Upper lobe of right lung (tissue), 1 donor: ENCODE measurements around the gene TEX35. TPM values are rescaled to one million over a fixed set of nuclear protein-coding genes. Genes with fewer than 3 reads are reported as not detected.

ENCODE experiments used
- ATAC-seq: fragments of 200-7000 bp; cut with Tn5 transposase; one replicate; pipeline ENCODE4 v1.9.1; 2020; ENCODE audit warnings: mild to moderate bottlenecking, moderate library complexity
- DNase-seq: peaks from one replicate; pipeline ENCODE4 v3.0.0-alpha.2; 2020
- H3K27ac ChIP-seq: fragments of 200-600 bp; one replicate; pipeline ENCODE4 v1.8.0; 2022
- H3K27me3 ChIP-seq: fragments of 200-600 bp; one replicate; pipeline ENCODE4 v1.8.0; 2022; ENCODE audit warnings: mild to moderate bottlenecking
- H3K36me3 ChIP-seq: fragments of 200-600 bp; one replicate; pipeline ENCODE4 v1.8.0; 2022
- H3K4me1 ChIP-seq: fragments of 200-600 bp; one replicate; pipeline ENCODE4 v1.8.0; 2022
- H3K4me3 ChIP-seq: fragments of 200-600 bp; one replicate; pipeline ENCODE4 v1.8.0; 2022; ENCODE audit warnings: mild to moderate bottlenecking
- H3K9me3 ChIP-seq: fragments of 200-600 bp; one replicate; pipeline ENCODE4 v1.8.0; 2022
- CTCF ChIP-seq: fragments of 200-600 bp; IDR thresholded peaks from one replicate; pipeline ENCODE4 v1.8.0; 2022; ENCODE audit warnings: antibody characterized with exemption
- intact Hi-C: fragments of 100-400 bp; cut with DNase I; formaldehyde crosslinking; loops from one replicate; pipeline ENCODE4 v1.11.0; 2022
- total RNA-seq: library from RNA; stranded (reverse); fragmentation: NEBNext Ultra II Directional; extraction: Animal tissue kit (Norgen Biotek cat#: 25700); gene quantifications from one replicate; pipeline ENCODE4 v1.2.1, GENCODE V29; 2021
- donor health status: DM: no; HTN: yes; CAD: no; lungs with severe emphysema.

TEX35 gene
- total RNA-seq, 1 donor from 2014 or later = not detected

GRCh38 chr1:178520803-178521202 is 7.9 kb downstream of the TEX35 start:
- Histone ChIP-seq H3K27me3 (no peaks in the 10 kb centered on the region), H3K4me1 (no peaks in the 10 kb centered on the region), H3K9me3 (no peaks in the 10 kb centered on the region), H3K4me3 (no peak overlapping the region), H3K36me3 (no peaks in the 10 kb centered on the region), H3K27ac (no peak overlapping the region)
- TF ChIP-seq CTCF = no peak
- DNase-seq = no peak
- peak; percentile 42 for ATAC-seq
- intact Hi-C loops = no loop called here

DNA sequence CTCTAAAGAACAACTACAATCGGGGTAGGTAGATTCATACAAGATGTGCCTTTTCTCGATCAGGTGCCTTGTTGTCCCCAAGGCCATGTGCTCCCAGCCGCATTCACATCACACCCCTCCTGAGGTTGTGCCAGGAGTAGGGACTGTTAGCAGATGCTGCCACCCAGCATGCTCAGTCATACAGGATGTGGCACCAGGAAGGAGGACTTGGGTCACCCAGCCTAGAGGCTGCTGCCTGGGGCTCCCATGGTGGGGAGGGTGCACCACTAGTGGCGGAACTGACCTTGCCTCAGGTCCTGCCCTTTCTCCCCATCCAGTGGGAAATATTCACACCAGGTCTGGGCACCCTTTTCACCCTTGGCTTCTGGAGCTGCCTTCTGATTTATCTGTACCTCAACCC is 8.3 kb downstream of the TEX35 start:
- no peak for TF ChIP-seq CTCF
- no peak overlapping the region for H3K4me3 ChIP-seq

DNA sequence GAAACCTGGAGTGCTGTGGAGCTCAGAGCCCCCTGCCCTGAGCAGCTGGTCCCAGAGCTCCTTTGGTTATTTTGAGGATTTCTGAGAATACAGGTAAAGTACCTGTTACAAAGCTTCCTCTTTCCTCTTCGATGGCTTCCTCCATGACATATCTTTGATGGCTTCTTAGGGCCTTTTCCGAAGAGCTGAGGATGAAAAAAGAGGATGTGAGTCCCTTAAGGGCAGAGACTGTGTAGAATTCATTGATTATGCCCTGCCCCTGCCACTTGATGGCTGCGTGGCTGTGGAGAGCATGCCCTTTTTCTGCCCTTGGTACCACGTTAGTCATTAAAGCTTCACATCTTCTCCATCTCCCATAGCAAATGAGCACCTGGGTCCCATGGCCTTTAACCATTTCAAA is 14.2 kb downstream of the TEX35 start:
- Histone ChIP-seq H3K9me3 (no peaks in the 10 kb centered on the region), H3K4me1 (no peaks in the 10 kb centered on the region), H3K27ac (no peak overlapping the region), H3K36me3 (no peaks in the 10 kb centered on the region), H3K4me3 (no peak overlapping the region), H3K27me3 (no peaks in the 10 kb centered on the region)
- ATAC-seq (no peak), DNase-seq (no peak)
- no peak for TF ChIP-seq CTCF
- intact Hi-C loops = no loop called here

More for the DNA sequence above, 8.3 kb downstream of the TEX35 start:
- no peaks in the 10 kb centered on the region for H3K4me1 ChIP-seq
- DNase-seq = no peak
- no peaks in the 10 kb centered on the region for H3K36me3 ChIP-seq
- peak; percentile 24 for ATAC-seq
- H3K9me3 ChIP-seq = no peaks in the 10 kb centered on the region
- intact Hi-C loops = no loop called here
- no peaks in the 10 kb centered on the region for H3K27me3 ChIP-seq
- no peak overlapping the region for H3K27ac ChIP-seq

GRCh38 chr1:178528228-178528952 is 15.5 kb downstream of the TEX35 start:
- DNase-seq (no peak), ATAC-seq (no peak)
- no peak overlapping the region for H3K27ac ChIP-seq
- intact Hi-C loops = no loop called here
- no peak for TF ChIP-seq CTCF
- no peaks in the 10 kb centered on the region for H3K4me1 ChIP-seq
- H3K27me3 ChIP-seq = no peaks in the 10 kb centered on the region
- H3K9me3 ChIP-seq = no peaks in the 10 kb centered on the region
- no peak overlapping the region for H3K4me3 ChIP-seq
- H3K36me3 ChIP-seq = no peaks in the 10 kb centered on the region

DNA sequence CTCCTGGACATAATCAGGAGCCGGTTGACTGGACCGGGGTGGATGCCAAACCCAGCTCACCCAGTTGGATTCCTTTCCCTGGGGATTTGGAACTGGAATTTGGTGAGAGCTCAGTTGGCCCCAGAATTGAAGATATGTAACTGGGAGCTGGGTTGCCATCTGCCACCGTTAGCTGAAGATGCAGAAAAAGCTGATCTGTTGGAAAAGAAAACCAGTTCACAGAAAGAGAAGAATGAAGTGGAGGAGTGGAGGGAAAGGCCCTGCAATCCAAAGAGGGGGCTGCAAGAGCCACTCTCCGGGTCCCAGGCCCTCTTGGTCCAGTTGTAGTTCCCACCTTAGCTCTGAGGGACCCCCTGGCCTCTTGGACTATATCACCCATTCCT is 16.0 kb downstream of the TEX35 start:
- H3K9me3 ChIP-seq = no peaks in the 10 kb centered on the region
- intact Hi-C loops = no loop called here
- ATAC-seq (no peak), DNase-seq (no peak)
- no peaks in the 10 kb centered on the region for H3K4me1 ChIP-seq
- H3K36me3 ChIP-seq = no peaks in the 10 kb centered on the region
- no peak overlapping the region for H3K4me3 ChIP-seq
- TF ChIP-seq CTCF = no peak
- H3K27me3 ChIP-seq = no peaks in the 10 kb centered on the region
- no peak overlapping the region for H3K27ac ChIP-seq
